ENCODE results near the gene ST3GAL5.
A peak's percentile ranks its signal among the peaks of the same experiment; 100 is the strongest.

Gene ST3GAL5

GRCh38 chr2:85827879-85828569 is 60.8 kb downstream of the ST3GAL5 start:
- DNase-seq, result no peak

GRCh38 chr2:85826990-85827878 is 61.6 kb downstream of the ST3GAL5 start:
- DNase-seq, result peak; percentile 79

- DNase-seq, result no peak
Measured at GRCh38 chr2:85823951-85824350, 64.8 kb downstream of the ST3GAL5 start.

GRCh38 chr2:85822766-85823165 is 66.0 kb downstream of the ST3GAL5 start:
- DNase-seq, result no peak

GRCh38 chr2:85819811-85820510 is 68.8 kb downstream of the ST3GAL5 start:
- DNase-seq, result no peak

- no peak for DNase-seq
Measured at GRCh38 chr2:85814802-85815550, 73.8 kb downstream of the ST3GAL5 start.

GRCh38 chr2:85813982-85814801 is 74.6 kb downstream of the ST3GAL5 start:
- peak; percentile 91 for DNase-seq

- DNase-seq, result no peak
Measured at GRCh38 chr2:85813211-85813981, 75.4 kb downstream of the ST3GAL5 start.

- DNase-seq, result no peak
Measured at GRCh38 chr2:85812094-85812735, 76.6 kb downstream of the ST3GAL5 start.

- peak; percentile 85 for DNase-seq
Measured at GRCh38 chr2:85811180-85812093, 77.4 kb downstream of the ST3GAL5 start.

- DNase-seq, result no peak
Measured at GRCh38 chr2:85810371-85811179, 78.2 kb downstream of the ST3GAL5 start.

- no peak for DNase-seq
Measured at GRCh38 chr2:85807756-85808155, 81.0 kb downstream of the ST3GAL5 start.

GRCh38 chr2:85806358-85807118 is 82.3 kb downstream of the ST3GAL5 start:
- no peak for DNase-seq

- DNase-seq, result no peak
Measured at GRCh38 chr2:85804583-85804982, 84.2 kb downstream of the ST3GAL5 start.

GRCh38 chr2:85803704-85804425 is 84.9 kb downstream of the ST3GAL5 start:
- no peak for DNase-seq

- DNase-seq, result no peak
Measured at GRCh38 chr2:85802354-85803103, 86.3 kb downstream of the ST3GAL5 start.

Data from left hindlimb (tissue), 1 donor.